ENCODE results near the gene MED27.
"Not testable (repeated sequence)": the region's sequence is repeated elsewhere in the genome, so short reads cannot be mapped to it uniquely, and the experiment has no call there.

Gene MED27

DNA sequence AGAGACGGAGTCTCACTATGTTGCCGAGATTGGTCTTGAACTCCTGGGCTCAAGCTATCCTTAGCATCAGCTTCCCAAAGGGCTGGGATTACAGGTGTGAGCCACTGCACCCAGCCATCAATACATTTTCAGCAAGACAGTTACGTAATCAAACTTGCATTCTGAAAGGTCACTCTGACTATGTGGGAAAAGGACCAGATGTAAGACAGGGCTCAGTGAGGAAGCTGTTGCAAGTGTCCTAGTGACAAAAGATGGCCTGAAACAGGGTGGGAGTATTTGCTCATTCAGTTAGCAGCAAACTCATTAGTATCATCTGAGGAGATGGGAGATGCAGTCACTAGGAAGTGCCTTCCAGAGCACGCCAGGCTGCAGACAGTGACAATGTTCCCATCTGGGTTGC, 16.9 kb downstream of the MED27 start:
- no peak overlapping the region for H3K4me3 ChIP-seq (ENCODE audit: low read length)
- no peak for TF ChIP-seq ZNF274 (IDR thresholded peaks at IDR 0.05; ENCODE audit: low read depth, low read length)

DNA sequence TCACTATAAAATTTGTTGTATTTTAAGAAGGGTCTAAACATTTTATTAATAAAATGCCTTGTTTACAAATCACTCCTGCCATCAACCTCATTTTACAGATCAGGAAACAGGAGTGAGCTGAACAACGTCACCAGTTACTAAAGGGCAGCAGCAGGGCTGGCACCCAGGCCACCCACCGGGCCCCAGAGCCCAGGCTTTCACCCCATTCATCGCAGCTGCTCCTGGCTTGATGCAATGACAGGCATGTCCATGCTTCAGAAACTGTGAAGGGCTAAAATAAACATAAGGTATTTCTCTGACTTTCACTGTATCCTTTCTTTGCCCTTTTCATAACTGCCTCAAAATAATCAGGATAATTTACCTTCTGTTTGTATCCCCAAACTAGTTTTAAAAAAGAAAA, 18.1 kb downstream of the MED27 start:
- no peak overlapping the region for H3K4me3 ChIP-seq (ENCODE audit: low read length)
- TF ChIP-seq ZNF274 (IDR thresholded peaks at IDR 0.05; ENCODE audit: low read depth, low read length), result no peak

DNA sequence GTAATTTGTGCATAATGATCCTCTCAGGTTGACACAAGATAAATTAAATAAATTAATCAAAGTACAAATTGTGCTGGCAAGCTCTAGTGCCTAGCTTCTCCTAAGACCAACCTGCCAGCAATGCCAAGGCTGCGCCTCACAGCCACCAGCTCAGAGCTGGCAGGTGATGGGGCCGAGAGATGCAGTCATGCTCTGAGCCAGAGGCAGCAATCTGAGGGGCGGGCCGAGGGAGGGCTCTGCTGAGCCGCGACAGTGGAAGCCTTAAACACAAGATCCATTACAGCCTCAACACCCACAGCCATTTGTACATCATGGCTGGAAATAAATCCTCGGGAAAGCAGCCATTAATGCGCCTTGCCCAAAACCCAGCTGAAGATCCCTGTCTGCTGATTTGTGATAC, 20.3 kb downstream of the MED27 start:
- TF ChIP-seq ZNF274 (IDR thresholded peaks at IDR 0.05; ENCODE audit: low read depth, low read length), result no peak
- H3K4me3 ChIP-seq (ENCODE audit: low read length), result no peak overlapping the region

DNA sequence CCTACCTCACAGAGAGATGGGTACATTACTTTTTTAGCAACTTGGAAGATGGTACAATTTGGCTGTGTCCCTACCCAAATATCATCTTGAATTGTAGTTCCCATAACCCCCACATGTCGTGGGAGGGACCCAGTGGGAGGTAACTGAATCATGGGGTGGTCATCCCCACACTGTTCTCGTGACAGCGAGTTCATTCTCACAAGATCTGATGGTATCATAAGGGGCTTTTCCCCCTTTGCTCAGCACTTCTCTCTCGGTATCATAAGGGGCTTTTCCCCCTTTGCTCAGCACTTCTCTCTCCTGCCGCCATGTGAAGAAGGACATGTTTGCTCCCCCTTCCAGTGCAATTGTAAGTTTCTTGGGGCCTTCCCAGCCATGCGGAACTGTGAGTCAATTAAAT, 21.4 kb downstream of the MED27 start:
- not testable (repeated sequence) for H3K4me3 ChIP-seq (ENCODE audit: low read length)

DNA sequence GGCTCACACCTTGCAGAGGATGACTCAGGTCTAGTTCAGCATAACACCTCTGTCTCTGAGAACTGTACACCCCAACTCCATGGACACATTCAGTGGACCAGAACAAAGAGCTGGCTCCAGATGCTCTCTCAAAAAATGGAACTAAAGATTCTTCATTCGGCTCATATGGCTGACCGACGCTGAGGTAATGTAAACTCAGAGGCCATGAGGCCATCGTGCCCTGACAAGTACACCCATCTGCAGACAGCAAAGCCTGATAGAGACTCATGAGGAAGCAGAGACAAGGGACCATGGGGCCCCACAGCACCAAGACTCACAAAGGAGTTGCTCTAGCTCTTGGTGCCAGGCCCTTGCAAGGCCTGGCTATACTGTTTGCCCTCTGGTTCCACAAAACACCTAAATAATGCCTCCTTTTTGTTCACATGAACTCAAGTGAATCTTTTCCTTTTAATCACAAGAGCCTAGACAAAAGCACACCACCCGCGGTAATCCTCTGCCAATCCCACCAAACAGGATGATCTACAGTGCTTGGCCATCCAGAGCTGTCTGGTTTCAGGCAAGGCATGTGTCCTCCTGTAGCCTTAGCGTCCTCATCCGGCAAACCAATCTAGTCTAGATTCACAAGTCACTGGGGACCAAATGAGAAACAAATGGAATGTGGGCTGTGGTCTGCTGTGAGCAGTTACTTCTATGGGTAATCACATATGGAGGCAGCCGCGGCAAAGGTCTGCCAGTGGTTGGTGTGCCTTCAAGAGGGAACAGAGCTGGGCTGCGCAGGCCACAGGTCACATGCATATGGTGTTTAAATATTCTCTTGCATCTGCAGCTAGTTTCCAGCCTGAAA, 22.7 kb downstream of the MED27 start:
- no peak for TF ChIP-seq ZNF274 (IDR thresholded peaks at IDR 0.05; ENCODE audit: low read depth, low read length)

DNA sequence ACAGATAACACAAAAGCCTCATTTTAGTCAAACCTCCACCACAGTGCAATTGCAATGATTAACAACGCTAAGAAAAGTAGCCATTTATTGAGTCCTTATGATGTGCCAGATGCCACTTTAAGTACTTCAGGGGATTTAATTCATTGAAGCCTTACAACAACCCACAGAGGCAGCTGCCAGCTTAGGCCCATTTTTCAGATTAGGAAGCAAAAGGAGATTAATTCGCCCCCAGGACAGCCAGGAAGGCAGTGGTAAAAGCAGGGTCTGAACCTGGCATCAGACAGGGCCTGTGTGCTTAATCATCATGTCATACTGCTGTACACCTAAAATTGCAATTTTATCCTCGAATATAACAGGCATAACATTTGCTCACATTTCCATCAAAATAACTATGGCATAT, 23.9 kb downstream of the MED27 start:
- no peak for TF ChIP-seq ZNF274 (IDR thresholded peaks at IDR 0.05; ENCODE audit: low read depth, low read length)
- H3K4me3 ChIP-seq (ENCODE audit: low read length), result no peak overlapping the region

More for the DNA sequence above, 22.7 kb downstream of the MED27 start:
- no peak overlapping the region for H3K4me3 ChIP-seq (ENCODE audit: low read length)

DNA sequence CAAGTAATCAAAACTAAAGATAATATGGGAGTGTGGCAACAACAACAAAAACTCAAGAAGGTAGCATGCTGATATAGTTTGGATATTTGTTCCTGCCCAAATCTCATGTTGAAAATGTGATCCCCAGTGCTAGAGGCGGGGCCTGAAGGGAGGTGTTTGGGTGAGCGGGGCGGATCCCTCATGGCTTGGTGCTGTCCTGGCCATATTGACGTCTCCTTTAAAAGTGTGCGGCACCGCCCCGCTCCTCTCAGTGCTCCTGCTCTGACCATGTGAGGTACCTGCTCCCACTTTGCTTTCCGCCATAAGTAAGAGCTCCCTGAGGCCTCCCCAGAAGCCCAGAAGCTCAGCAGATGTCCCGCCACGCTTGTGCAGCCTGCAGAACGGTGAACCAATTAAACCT, 25.6 kb downstream of the MED27 start:
- no peak for TF ChIP-seq ZNF274 (IDR thresholded peaks at IDR 0.05; ENCODE audit: low read depth, low read length)
- H3K4me3 ChIP-seq (ENCODE audit: low read length), result no peak overlapping the region

DNA sequence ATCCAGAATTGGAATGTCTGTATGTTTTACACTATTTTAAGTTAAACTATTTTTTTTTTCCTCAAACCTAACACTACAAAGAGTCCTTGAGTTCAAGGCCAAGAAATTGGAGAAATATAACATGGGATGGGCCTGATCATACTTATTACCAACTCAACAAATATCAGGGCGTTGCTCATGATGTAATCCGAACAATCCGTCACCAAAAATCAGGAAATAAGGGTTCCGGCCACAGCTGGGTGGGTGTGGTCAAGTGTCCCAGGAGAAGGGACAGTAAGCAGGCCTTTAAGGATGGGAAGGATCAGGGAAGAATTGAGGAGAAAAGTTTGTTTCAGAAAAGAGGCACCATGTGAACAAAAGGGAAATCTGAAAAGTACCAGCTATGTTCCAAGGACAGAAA, 29.8 kb downstream of the MED27 start:
- TF ChIP-seq ZNF274 (IDR thresholded peaks at IDR 0.05; ENCODE audit: low read depth, low read length), result no peak
- no peak overlapping the region for H3K4me3 ChIP-seq (ENCODE audit: low read length)

DNA sequence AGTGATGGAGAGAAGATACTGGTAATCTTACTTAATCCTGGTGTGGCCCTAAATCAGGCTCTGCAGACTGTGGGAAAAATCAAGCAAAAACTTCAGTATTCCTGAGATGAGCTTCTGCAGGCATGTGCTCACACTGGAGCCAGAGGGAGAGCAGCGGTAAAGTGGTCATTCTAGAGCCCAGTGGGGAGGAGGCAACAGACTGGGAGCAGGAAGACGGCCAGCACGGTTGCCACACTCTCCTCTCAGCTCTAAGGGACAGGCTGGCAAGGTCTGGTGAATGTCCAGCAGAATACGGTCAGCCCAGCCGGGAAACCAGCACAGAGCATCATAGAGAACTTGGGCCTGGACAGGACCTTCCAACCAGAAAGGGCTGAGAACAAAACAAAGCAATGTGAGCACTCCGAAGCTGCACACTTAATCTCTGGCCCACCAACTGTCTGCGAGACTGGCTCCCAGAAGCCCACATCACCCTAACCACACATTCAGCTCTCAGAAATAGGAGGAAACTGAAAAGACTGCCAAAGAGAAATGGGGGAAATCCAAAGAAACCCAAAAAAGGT, 30.3 kb downstream of the MED27 start:
- H3K4me3 ChIP-seq (ENCODE audit: low read length), result no peak overlapping the region
- no peak for TF ChIP-seq ZNF274 (IDR thresholded peaks at IDR 0.05; ENCODE audit: low read depth, low read length)

DNA sequence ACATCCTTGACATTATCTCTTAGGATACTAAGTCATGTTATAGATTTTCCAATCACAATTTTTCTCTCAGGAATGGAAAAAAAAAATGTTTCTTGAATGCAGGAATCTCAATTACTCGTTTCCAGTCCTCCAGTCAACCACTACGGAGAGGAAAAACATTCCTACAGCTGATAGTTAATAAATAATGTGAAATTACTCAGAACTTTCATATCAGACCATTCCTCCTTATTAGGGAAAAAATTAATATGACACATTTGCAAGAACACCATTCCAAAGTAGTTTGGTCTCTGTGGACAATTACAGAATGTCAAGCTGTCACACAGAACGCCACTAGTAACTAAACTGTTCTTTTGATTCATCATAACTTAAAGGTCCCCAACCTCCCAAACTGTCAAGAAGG, 31.5 kb downstream of the MED27 start:
- no peak overlapping the region for H3K4me3 ChIP-seq (ENCODE audit: low read length)
- TF ChIP-seq ZNF274 (IDR thresholded peaks at IDR 0.05; ENCODE audit: low read depth, low read length), result no peak

DNA sequence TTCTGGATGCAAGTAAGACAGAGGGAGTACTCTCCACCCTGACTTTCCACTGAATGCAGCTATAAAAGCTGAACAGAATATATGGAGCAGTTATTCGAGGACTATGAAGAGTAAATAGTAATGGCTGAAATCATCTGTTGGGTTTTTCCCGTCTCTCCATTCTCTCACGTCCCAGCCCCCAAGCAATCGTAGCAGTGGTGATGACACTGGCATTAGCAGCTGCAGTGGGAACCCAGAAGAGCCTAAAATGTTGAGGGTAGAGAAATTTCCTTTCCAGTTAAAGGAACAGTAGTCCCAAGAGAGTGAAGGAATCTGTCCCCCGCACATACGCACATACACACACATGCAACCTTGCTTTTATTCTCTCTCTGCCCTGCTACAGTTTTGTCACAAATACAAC, 33.2 kb downstream of the MED27 start:
- no peak overlapping the region for H3K4me3 ChIP-seq (ENCODE audit: low read length)
- no peak for TF ChIP-seq ZNF274 (IDR thresholded peaks at IDR 0.05; ENCODE audit: low read depth, low read length)

DNA sequence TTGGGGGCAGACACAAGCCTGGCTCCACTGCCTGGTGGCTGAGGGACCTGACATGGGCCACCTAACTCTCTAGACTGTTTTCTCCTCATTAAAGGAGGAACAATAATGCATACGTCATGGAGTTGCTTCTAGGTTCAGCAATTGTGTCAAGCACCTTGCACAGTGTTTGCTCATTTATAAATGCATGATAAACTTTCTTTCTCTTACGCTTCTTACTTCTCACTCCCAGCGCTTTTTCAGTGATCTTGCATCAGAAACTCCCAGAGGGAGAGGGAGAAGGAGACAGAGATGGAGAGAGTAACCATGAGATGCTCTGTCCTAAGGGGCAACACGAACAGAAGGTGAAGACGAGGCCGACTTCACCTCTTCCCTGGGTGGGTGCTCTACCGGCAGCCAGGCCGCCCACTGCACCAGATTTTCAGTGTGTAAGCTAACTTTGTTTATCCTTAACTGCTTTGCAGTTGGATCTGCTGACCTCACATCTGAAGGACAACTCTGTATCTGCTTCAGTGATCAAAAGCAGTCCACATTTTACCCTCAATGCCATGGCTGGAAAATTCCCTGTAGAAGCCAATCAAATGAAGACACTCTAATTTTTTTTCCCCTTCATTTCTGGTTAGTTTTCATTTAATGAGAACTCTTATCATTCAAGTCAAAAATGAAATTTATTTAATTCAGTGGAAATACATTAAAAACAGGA, 35.3 kb downstream of the MED27 start:
- H3K4me3 ChIP-seq (ENCODE audit: low read length), result no peak overlapping the region
- no peak for TF ChIP-seq ZNF274 (IDR thresholded peaks at IDR 0.05; ENCODE audit: low read depth, low read length)

DNA sequence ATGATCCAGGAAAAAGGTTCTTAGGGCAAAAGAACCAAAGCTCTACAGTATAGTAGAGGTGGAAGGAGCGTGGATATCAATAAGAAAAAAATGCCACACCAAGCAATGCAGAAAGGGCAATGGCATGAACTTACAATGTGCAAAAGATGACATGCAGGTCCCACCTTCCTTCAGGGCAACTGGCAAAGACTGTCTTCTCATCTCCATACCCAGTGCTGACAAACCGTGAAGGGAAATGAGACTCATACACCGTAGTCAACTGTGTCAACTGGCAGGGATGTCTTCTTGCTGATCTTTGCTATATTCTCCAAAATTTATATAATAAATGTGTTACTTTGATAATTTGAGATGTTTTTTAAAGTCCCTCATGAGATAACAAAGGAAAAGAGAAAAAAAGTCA, 36.0 kb downstream of the MED27 start:
- no peak overlapping the region for H3K4me3 ChIP-seq (ENCODE audit: low read length)
- TF ChIP-seq ZNF274 (IDR thresholded peaks at IDR 0.05; ENCODE audit: low read depth, low read length), result no peak

DNA sequence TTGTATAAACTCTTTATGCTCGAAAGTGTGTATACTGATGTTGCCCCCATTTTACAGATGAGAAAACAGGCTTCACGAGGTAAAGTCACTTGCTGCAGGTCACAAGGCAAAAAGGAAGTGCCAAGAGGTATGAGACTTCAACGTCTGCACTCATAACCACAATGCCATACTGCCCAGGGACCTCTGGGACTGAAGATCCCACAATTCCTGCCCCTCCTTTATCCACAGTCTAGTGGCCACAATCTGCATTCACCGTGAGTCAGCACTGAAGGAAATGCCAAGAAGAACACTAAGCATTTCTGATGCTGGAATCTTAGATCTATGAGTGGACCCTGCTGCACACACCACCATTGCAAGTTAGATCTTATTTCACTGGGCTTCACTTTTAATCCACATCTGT, 37.3 kb downstream of the MED27 start:
- H3K4me3 ChIP-seq (ENCODE audit: low read length), result no peak overlapping the region
- no peak for TF ChIP-seq ZNF274 (IDR thresholded peaks at IDR 0.05; ENCODE audit: low read depth, low read length)

DNA sequence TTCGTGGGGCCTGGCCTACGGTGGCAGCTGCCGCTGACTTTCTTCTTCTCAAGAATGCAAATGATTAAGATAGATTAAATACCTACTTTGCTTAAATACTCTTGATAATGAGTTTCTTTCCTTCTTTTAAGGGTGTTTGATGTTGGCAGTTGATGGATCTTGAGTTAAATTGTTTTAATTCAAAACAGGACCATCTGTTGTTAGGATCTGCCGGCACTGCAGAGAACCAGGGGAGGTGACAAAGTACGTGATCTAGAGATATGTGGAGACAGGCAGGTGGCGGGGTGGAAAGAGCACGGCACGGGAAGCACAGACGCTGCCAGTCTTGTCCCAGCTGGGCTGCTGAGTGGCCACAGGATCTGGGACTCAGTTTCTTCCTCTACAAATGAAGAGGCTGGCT, 37.9 kb downstream of the MED27 start:
- H3K4me3 ChIP-seq (ENCODE audit: low read length), result no peak overlapping the region
- TF ChIP-seq ZNF274 (IDR thresholded peaks at IDR 0.05; ENCODE audit: low read depth, low read length), result no peak

Measured in GM08714 (cell line).